Measurements from ENCODE around the gene LRRK1.

DNA sequence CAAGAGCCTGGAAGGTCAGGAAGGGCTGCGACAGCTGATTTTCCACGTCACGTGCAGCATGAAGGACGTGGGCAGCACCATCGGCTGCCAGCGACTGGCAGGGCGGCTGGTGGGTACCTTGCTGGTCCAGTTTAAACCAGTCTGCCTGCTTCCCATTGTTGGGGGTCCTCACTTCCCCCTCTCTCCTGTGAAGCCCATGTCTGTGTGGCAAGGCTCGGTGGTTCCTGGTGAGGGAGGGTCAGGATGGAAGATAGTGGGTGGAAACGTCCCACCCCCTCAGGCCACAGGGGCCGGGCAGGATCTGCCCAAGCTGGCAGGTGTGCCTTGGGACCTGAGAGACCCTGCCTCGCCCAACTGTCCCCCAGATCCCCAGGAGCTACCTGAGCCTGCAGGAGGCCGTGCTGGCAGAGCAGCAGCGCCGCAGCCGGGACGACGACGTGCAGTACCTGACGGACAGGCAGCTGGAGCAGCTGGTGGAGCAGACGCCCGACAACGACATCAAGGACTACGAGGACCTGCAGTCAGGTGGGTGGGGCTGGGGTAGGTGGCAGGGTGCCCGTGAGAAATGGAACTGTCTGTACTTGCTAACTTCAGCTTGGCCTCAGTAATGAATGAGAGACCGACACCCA lies 108.2 kb downstream of the LRRK1 start:
- TF ChIP-seq CTCF (conservative IDR thresholded peaks at IDR 0.05; ENCODE audit: low read depth, low read length), result no peak
- TF ChIP-seq CEBPB (IDR thresholded peaks at IDR 0.05; ENCODE audit: low read depth, low read length), result no peak
- no peak for TF ChIP-seq RAD21 (IDR thresholded peaks at IDR 0.05; ENCODE audit: low read length)
- TF ChIP-seq FOS (IDR thresholded peaks at IDR 0.05; ENCODE audit: low read depth, low read length), result no peak
- no peak for TF ChIP-seq POLR2A (IDR thresholded peaks at IDR 0.05; ENCODE audit: low read depth, low read length)
- TF ChIP-seq BHLHE40 (IDR thresholded peaks at IDR 0.05; ENCODE audit: low read depth, low read length), result no peak
- no peak for TF ChIP-seq MAFK (IDR thresholded peaks at IDR 0.05; ENCODE audit: low read depth, low read length)
- no peak for TF ChIP-seq ELK1 (IDR thresholded peaks at IDR 0.05; ENCODE audit: borderline replicate concordance, low read depth, low read length)
- TF ChIP-seq, protein P1, sequence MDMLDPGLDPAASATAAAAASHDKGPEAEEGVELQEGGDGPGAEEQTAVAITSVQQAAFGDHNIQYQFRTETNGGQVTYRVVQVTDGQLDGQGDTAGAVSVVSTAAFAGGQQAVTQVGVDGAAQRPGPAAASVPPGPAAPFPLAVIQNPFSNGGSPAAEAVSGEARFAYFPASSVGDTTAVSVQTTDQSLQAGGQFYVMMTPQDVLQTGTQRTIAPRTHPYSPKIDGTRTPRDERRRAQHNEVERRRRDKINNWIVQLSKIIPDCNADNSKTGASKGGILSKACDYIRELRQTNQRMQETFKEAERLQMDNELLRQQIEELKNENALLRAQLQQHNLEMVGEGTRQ (IDR thresholded peaks at IDR 0.05; ENCODE audit: low read depth, low read length), result no peak
- no peak for TF ChIP-seq CHD1 (IDR thresholded peaks at IDR 0.05; ENCODE audit: low read depth, low read length)
- no peak for TF ChIP-seq MXI1 (IDR thresholded peaks at IDR 0.05; ENCODE audit: borderline replicate concordance, low read depth, low read length)
- TF ChIP-seq RCOR1 (IDR thresholded peaks at IDR 0.05; ENCODE audit: insufficient replicate concordance, low read length), result no peak
- no peak for TF ChIP-seq SMC3 (IDR thresholded peaks at IDR 0.05; ENCODE audit: low read depth, low read length)
- TF ChIP-seq MAZ (IDR thresholded peaks at IDR 0.05; ENCODE audit: borderline replicate concordance, low read depth, low read length), result no peak
